GM18508 (cell line): ENCODE data around the gene MAD2L1.
"Not testable (repeated sequence)": the region's sequence is repeated elsewhere in the genome, so short reads cannot be mapped to it uniquely, and the experiment has no call there.

Experiments used
- ATAC-seq: cut with Tn5 transposase; IDR thresholded peaks from one replicate; pipeline ENCODE4 v1.9.1; 2021; ENCODE audit warnings: moderate number of reproducible peaks; ENCODE audit not compliant: insufficient read depth, unreplicated experiment

Gene MAD2L1

GRCh38 chr4:120066517-120067340, at the start of gene MAD2L1:
Gene MAD2L1 (minus strand): TSS chr4:120066848. CDS start chr4:120066734, 114 bp downstream.
- ATAC-seq: peak; percentile 86

- ATAC-seq: no peak
These were observed 45.1 kb upstream of the MAD2L1 start for GRCh38 chr4:120111745-120112144.

DNA sequence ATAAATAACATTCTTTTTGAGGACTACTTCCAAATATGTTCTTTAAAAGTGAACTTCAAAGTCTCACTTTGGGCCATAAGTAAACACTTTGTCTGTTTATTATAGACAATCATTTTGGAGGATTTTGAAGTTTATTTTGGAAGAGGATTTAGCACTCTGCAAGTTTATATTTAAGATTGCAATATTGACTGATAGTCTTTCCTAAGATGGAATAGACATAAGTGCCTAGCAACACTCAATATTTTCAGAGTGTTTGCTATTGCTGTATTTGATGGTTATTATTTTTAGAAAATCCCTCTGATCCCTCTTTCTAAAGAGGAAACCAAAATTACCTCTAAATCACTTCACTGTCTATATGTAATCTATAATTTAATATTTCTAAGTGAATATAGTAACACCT, 42.8 kb upstream of the MAD2L1 start:
- no peak for ATAC-seq

DNA sequence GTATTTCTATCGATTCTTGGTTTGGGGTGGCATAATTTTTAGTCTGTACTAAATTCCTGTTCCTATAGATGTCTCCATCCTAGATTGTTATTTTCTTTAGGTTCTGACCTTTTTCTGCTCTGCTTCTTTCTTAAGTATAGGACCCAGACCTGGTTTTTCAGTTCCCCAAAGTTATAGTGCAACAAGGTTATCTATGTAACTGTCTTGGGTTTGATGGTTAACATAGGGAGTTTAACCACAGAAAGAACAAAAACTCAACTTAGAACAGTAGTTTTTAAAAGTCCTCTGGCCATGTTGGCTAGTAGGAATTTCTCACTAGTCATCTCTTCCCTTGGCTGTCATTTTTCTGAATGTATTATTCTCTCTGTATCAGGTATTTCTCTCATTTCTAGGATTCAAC, 38.8 kb upstream of the MAD2L1 start:
- ATAC-seq: peak; percentile 93

DNA sequence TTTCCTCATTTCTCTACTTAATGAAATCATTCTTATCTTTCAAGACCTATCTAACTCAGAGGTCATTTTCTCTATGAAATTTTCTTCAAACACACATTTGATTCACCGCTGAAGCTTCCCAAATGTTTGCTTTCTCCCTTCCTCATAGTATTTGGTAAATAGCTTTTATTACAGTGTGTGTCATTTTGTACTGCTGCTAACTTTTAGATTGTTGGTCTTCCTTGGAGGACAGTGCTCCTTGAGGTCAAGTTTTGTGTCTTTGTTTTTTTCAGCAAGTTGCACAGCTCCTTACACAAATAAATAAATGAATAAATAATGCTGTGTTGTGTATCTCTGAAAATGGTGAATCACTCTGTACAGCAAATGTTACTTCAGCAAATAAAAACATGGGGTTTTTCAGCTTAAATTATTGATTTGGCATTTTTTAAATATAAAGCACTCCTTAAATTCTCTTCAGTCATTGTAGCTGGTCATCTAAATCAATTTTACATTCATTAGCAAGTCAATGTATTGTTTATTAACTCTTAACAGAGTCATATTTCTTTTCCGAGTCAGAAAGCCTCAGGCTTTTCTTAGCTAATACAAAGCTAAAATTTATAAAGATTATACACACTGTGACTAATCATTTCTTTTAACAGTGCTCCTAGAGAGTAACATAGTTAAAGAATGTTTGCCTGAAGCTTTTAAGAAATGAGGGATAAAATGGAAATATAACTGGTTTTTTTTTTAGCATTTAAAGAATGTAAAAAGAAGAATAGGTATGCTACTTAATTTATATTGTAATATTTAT, 30.1 kb upstream of the MAD2L1 start:
- no peak for ATAC-seq

DNA sequence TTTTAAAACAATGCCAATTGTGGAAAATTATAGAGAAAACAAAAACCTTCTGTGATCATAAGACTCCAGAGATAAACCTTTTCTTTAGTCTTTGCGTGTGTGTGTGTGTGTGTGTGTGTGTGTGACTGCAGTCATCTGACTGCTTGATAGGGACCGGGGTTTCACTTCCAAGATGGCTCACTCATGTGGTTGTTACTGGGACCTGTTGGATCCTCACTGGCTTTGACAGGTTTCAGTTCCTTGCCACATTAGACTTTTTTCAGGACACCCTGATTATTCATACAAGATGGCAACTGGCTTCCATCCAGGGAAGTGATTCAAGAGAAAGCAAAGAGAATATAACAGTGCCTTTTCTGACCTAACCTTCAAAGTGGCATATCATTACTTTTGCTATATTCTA, 21.9 kb upstream of the MAD2L1 start:
- ATAC-seq: no peak

GRCh38 chr4:120088066-120088465, 21.4 kb upstream of the MAD2L1 start:
- not testable (repeated sequence) for ATAC-seq

GRCh38 chr4:120085705-120086104, 19.1 kb upstream of the MAD2L1 start:
- no peak for ATAC-seq

DNA sequence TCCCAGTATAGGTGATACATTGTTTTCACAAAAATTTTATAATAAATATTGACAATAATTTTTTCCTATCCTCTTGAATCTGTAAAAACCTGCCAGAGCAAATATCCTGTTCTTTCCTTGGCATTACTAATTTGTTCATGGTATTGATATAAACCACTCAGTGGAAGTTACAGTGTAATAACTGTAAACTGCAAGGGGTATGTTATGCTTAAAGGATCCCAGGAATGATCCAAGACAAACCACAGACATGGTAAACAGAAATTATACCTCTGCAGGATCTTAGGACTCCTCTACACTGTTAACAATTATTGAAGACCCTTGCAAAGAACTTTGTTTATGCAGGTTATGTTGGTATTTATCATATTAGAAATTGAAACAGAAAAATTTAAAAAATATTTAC, 17.7 kb upstream of the MAD2L1 start:
- ATAC-seq: no peak

- no peak for ATAC-seq
These were observed 16.5 kb upstream of the MAD2L1 start for GRCh38 chr4:120083152-120083551.

- ATAC-seq: no peak
These were observed 15.6 kb upstream of the MAD2L1 start for GRCh38 chr4:120082251-120082650.

GRCh38 chr4:120081726-120082125, 15.1 kb upstream of the MAD2L1 start:
- ATAC-seq: no peak

- no peak for ATAC-seq
These were observed 13.9 kb upstream of the MAD2L1 start for GRCh38 chr4:120080533-120080932.

DNA sequence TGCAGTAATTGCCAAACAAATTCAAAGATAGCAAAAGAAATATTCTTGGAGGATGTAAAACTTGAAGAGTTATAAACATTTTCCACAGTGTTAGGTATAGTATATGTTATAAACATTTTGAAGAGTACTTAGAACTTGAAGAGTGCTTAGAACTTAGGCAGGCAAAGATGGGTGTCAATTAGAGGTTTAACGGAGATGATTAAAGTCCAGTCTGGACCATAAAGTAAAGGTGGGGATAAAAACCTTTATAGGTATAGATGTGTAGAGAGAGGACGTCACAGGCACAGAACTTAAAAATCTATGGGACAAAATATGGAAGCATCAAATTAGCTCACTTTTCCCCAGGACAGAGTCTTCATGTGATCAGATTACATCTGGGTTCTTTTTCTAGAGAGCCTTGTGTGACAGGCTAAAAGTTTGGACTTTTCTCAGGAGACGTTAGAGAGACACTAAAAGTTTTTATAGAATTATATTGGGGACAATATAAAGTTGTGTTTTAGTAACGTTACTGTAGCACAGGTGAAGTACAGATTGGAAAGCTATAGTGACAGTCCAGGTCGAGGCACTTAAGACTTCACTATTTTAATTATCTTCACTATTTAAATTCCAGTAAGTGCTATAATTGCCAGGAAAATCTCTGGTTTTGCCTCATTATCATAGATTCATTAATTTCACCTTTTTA, 13.3 kb upstream of the MAD2L1 start:
- ATAC-seq: no peak

GRCh38 chr4:120078216-120078615, 11.6 kb upstream of the MAD2L1 start:
- ATAC-seq: no peak

DNA sequence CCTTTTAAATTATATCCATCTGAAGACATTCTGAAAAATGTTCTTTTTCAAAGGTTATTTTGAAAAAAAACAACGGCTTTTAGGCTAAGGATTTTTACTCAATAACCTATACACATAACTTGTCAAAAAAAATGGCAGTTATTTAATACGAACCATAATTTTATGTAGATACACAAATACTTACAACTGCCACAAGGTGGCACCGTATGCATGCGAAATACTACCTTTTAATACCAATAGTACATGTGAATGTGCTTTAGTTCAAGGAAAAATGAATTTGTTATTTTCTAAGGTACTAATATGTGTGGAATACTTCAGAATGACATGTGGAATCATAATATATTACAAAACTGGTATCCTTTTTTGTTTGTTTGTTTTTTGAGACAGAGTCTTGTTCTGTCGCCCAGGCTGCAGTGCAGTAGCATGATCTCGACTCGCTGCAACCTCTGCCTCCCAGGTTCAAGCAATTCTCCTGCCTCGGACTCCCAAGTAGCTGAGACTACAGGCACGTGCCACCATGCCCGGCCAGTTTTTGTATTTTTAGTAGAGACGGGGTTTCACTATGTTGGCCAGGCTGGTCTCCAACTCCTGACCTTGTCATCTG, 4.6 kb upstream of the MAD2L1 start:
- no peak for ATAC-seq

GRCh38 chr4:120070196-120070595, 3.5 kb upstream of the MAD2L1 start:
- ATAC-seq: no peak

DNA sequence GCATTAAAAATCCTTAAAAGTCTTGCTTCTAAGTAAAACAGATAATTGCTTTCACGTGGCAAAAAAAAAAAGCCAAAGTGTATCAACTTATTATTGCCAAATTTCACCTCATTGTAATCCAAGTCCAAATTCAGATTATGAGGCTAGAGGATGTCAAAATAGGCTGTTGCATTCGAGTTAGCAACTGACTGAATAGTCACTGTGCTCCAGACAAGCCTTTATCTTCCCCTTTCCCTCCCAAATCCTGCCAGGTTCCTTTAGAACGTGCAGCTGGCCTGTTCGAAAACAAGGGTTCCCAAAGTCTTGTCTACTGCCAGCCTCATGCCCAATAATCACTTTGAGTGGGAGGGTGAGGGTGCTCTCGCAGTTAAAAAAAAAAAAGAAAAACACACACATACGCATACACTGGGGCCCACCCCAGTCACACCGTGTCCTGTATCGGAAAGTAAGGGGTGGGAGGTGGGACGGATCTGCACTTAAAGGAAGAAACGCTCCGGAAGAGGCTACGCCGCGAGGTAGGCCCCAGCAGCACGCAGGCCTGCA, 603 bp downstream of the MAD2L1 start:
- no peak for ATAC-seq

DNA sequence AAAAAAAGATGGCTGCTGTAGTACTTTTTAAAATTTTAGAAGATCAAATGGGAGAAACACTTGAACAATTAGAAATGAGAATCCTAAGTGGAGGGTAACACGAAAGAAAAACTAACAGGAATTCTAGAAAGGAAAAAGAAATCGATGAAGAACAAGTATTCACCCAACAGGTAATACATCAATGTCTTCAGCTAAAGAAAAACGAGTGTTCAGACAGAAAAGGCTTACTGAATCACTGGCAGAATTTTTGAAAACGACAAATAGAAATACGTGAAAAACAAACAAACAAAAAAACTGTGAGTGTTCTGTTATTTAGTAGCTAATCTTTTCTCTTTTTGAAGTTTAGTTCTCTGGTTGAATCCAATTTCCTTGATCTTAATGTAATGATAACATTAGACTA, 1.8 kb downstream of the MAD2L1 start:
- ATAC-seq: no peak

DNA sequence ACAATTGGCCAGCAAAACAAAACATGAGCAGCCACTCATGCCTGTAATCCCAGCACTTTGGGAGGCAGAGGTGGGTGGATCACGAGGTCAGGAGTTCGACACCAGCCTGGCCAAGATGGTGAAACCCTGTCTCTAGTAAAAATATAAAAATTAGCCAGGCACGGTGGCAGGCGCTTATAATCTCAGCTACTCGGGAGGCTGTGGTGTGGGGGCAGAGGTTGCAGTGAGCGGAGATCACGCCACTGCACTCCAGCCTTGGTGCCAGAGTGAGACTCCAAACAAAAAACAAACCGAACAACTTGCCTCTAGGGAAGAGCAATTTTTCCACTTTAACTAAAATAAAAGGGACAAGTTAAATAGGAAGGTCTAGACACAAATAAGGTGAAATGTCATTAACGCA, 2.9 kb downstream of the MAD2L1 start:
- not testable (repeated sequence) for ATAC-seq
